IPS-NIHi11 (cell line): Measurements from ENCODE around the gene CEP78.

Source experiments
- DNase-seq: peaks from one replicate; pipeline ENCODE4 v3.0.0; 2012; ENCODE audit warnings: mixed read lengths, low spot score

Gene CEP78

GRCh38 chr9:78288214-78288892, 52.5 kb downstream of the CEP78 start:
- DNase-seq = no peak

GRCh38 chr9:78289474-78289873, 53.6 kb downstream of the CEP78 start:
- DNase-seq = peak; percentile 14

- no peak for DNase-seq
Observed at GRCh38 chr9:78291240-78291925, 55.5 kb downstream of the CEP78 start.

- DNase-seq = no peak
Observed at GRCh38 chr9:78292026-78292425, 56.2 kb downstream of the CEP78 start.

- no peak for DNase-seq
Observed at GRCh38 chr9:78292716-78293497, 57.0 kb downstream of the CEP78 start.

GRCh38 chr9:78294290-78295176, 58.7 kb downstream of the CEP78 start:
- no peak for DNase-seq

GRCh38 chr9:78295177-78295575, 59.3 kb downstream of the CEP78 start:
- DNase-seq = no peak

GRCh38 chr9:78295731-78296130, 59.9 kb downstream of the CEP78 start:
- no peak for DNase-seq

GRCh38 chr9:78296201-78296892, 60.5 kb downstream of the CEP78 start:
- DNase-seq = peak; percentile 63

GRCh38 chr9:78296893-78297671, 61.2 kb downstream of the CEP78 start, which contains the start of gene PSAT1:
TSS of gene PSAT1 (plus strand) at chr9:78297125. CDS start at chr9:78297211, 86 bp downstream.
- peak; percentile 100 for DNase-seq

GRCh38 chr9:78297672-78297961, 61.7 kb downstream of the CEP78 start:
- no peak for DNase-seq

GRCh38 chr9:78298046-78298765, 62.3 kb downstream of the CEP78 start:
- DNase-seq = peak; percentile 71

GRCh38 chr9:78300209-78300608, 64.3 kb downstream of the CEP78 start:
- DNase-seq = no peak

- DNase-seq = no peak
Observed at GRCh38 chr9:78301466-78301865, 65.6 kb downstream of the CEP78 start.

GRCh38 chr9:78303377-78304062, 67.6 kb downstream of the CEP78 start:
- DNase-seq = no peak

- no peak for DNase-seq
Observed at GRCh38 chr9:78304357-78304756, 68.5 kb downstream of the CEP78 start.

GRCh38 chr9:78306222-78307076, 70.6 kb downstream of the CEP78 start:
- DNase-seq = no peak

- DNase-seq = no peak
Observed at GRCh38 chr9:78307360-78307759, 71.5 kb downstream of the CEP78 start.
